MCF 10A (cell line): ENCODE results near the gene LRRFIP1. TPM values are rescaled to one million over a fixed set of nuclear protein-coding genes. Genes with fewer than 3 reads are reported as not detected.

Experiments
- BruUV-seq: library from RNA; stranded (reverse); fragments of 400-500 nt; replicated peaks from 2 replicates; lab custom pipeline; 2021; lab: Mats Ljungman, UMichigan
- CTCF ChIA-PET: fragments of 300-600 bp; sonication (Branson Sonifier 250); formaldehyde crosslinking; extraction: SDS; loops from one replicate; lab custom pipeline; 2021; ENCODE audit warnings: antibody characterized with exemption, inconsistent platforms; lab: Yijun Ruan, JAX
- POLR2A ChIA-PET: fragments of 300-600, 350-650 bp; sonication (Branson Sonifier 250); formaldehyde crosslinking; extraction: SDS; loops from one replicate; lab custom pipeline; 2020; ENCODE audit warnings: antibody characterized with exemption, inconsistent platforms; lab: Yijun Ruan, JAX
- DNase-seq: peaks from one replicate; pipeline ENCODE4 v3.0.0-alpha.2; 2018; ENCODE audit not compliant: unreplicated experiment
- H3K27ac Mint-ChIP-seq: one replicate; pipeline ENCODE4 v1.8.0; 2022; ENCODE audit warnings: mild to moderate bottlenecking, low read depth, mixed read lengths; ENCODE audit not compliant: unreplicated experiment
- H3K27me3 Mint-ChIP-seq: one replicate; pipeline ENCODE4 v1.8.0; 2022; ENCODE audit warnings: mixed read lengths; ENCODE audit not compliant: insufficient read depth, unreplicated experiment
- H3K36me3 Mint-ChIP-seq: one replicate; pipeline ENCODE4 v1.8.0; 2022; ENCODE audit warnings: mild to moderate bottlenecking, moderate library complexity, mixed read lengths; ENCODE audit not compliant: insufficient read depth, unreplicated experiment
- H3K4me1 Mint-ChIP-seq: one replicate; pipeline ENCODE4 v1.8.0; 2022; ENCODE audit warnings: mixed read lengths; ENCODE audit not compliant: insufficient read depth, unreplicated experiment
- H3K4me3 Mint-ChIP-seq: one replicate; pipeline ENCODE4 v1.8.0; 2022; ENCODE audit warnings: mild to moderate bottlenecking, moderate library complexity, mixed read lengths; ENCODE audit not compliant: unreplicated experiment
- H3K9me3 Mint-ChIP-seq: one replicate; pipeline ENCODE4 v1.8.0; 2022; ENCODE audit warnings: mixed read lengths; ENCODE audit not compliant: unreplicated experiment
- intact Hi-C: fragments of 100-400 bp; cut with micrococcal nuclease; formaldehyde crosslinking; loops from 2 replicates; pipeline ENCODE4 v1.14.1; 2022
- total RNA-seq: library from RNA; stranded (reverse); gene quantifications from 2 replicates; pipeline ENCODE4 v1.2.3, GENCODE V29; 2022
- TF ChIP-seq, protein P1 (sequence below): fragments of 200-600 bp; IDR thresholded peaks from one replicate; pipeline ENCODE4 v1.8.0; 2022; ENCODE audit warnings: antibody characterized with exemption, mild to moderate bottlenecking; ENCODE audit not compliant: unreplicated experiment

The LRRFIP1 gene
- total RNA-seq, 1 experiment from 2014 or later: 197 TPM

DNA sequence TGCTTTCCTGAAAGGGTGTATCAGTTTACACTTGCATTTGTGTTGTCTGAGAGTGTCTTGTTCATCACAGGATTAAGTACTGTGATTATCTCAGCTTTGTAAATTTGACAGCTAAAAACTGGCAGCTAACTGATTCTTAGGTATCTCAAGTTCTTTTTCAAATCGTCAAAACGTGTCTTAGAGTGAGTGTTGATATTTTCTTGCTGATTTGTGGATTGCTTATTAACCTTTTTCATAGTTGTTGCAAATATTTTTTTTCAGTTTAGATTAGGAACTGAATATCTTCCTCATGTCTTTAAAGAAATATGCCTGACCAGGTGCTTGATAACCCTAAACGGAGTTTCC lies 41.9 kb downstream of the LRRFIP1 start:
- ChIA-PET CTCF (interaction anchor here (1.4 to 8.5 kb wide), 2 partner anchors 67 to 75 kb away, joined by 3 to 206 read pairs; no protein-coding TSS in a partner anchor), POLR2A (interaction anchor here (0.8 to 1.0 kb wide), 2 partner anchors 24 to 62 kb away, joined by 4 to 5 read pairs; no protein-coding TSS in a partner anchor)
- no peaks in the 10 kb centered on the region for H3K36me3 Mint-ChIP-seq
- peaks cover 13% of the 10 kb centered on the region for H3K27me3 Mint-ChIP-seq
- DNase-seq: no peak
- no peak overlapping the region for H3K4me3 Mint-ChIP-seq
- no peaks in the 10 kb centered on the region for H3K9me3 Mint-ChIP-seq
- intact Hi-C loops: no loop called here
- TF ChIP-seq, protein P1, sequence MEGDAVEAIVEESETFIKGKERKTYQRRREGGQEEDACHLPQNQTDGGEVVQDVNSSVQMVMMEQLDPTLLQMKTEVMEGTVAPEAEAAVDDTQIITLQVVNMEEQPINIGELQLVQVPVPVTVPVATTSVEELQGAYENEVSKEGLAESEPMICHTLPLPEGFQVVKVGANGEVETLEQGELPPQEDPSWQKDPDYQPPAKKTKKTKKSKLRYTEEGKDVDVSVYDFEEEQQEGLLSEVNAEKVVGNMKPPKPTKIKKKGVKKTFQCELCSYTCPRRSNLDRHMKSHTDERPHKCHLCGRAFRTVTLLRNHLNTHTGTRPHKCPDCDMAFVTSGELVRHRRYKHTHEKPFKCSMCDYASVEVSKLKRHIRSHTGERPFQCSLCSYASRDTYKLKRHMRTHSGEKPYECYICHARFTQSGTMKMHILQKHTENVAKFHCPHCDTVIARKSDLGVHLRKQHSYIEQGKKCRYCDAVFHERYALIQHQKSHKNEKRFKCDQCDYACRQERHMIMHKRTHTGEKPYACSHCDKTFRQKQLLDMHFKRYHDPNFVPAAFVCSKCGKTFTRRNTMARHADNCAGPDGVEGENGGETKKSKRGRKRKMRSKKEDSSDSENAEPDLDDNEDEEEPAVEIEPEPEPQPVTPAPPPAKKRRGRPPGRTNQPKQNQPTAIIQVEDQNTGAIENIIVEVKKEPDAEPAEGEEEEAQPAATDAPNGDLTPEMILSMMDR: no peak
- BruUV-seq: no TSS peak
- no peak overlapping the region for H3K27ac Mint-ChIP-seq
- peaks cover 14% of the 10 kb centered on the region for H3K4me1 Mint-ChIP-seq

DNA sequence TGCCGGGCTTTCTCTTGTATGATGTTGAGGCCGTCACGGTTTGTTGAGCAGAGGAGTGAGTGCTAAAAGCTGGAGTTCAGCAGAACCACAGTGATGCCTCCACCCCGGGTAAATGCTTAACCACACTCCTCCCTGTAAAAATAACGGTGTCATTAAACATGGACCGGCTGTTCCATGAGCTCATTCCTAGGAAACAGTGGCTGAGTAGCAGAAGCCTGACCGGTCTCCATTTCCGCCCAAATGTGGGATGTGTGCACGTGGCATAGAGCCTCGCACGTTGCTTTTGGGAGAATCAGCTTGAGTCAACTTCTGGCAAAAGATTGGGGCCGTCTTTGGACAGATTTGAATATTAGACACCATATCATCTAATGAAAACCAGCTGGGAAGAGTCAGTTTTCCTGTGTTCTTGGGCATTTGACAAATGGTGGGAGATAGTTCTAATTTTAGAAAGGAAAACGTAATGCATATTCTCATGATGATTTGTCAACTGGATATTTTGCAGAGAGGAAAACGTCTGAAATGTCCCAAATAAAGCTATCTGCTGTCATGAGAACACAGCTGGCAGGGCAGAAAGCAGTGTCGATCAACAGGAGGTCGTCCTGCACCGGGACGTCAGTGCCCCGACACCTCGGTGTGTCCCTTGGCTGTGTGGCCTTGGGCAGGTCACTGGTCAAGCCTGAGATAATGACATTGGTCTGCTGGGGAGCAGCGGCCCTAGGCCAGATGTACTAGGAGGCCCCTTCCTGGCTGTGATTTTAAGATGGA lies 42.4 kb downstream of the LRRFIP1 start:
- ChIA-PET POLR2A (interaction anchor here (1.0 kb wide), 1 partner anchor 24 kb away, joined by 4 read pairs; no protein-coding TSS in a partner anchor), CTCF (interaction anchor here (1.4 to 8.5 kb wide), 3 partner anchors 67 to 157 kb away, joined by 3 to 206 read pairs (median 4); no protein-coding TSS in a partner anchor)
- BruUV-seq: no TSS peak
- Mint-ChIP-seq H3K27ac (no peak overlapping the region), H3K4me3 (no peak overlapping the region), H3K9me3 (no peaks in the 10 kb centered on the region), H3K36me3 (no peaks in the 10 kb centered on the region), H3K4me1 (peaks cover 14% of the 10 kb centered on the region), H3K27me3 (peaks cover 13% of the 10 kb centered on the region)
- intact Hi-C loops: no loop called here
- TF ChIP-seq, protein P1: no peak
- no peak for DNase-seq

GRCh38 chr2:237670641-237671040 lies 43.3 kb downstream of the LRRFIP1 start:
- TF ChIP-seq, protein P1: no peak
- POLR2A ChIA-PET: interaction anchor here (1.0 to 5.2 kb wide), 2 partner anchors 26 to 75 kb away, joined by 3 to 53 read pairs; no protein-coding TSS in a partner anchor

GRCh38 chr2:237671466-237672138 lies 44.2 kb downstream of the LRRFIP1 start:
- TF ChIP-seq, protein P1: no peak
- H3K27ac Mint-ChIP-seq: no peak overlapping the region

More at GRCh38 chr2:237670641-237671040, 43.3 kb downstream of the LRRFIP1 start:
- H3K4me1 Mint-ChIP-seq: peaks cover 14% of the 10 kb centered on the region
- intact Hi-C loops: no loop called here
- no peaks in the 10 kb centered on the region for H3K36me3 Mint-ChIP-seq
- no TSS peak for BruUV-seq
- peaks cover 13% of the 10 kb centered on the region for H3K27me3 Mint-ChIP-seq
- CTCF ChIA-PET: interaction anchor here (0.6 to 8.5 kb wide), 5 partner anchors 61 to 157 kb away, joined by 3 to 206 read pairs (median 4); no protein-coding TSS in a partner anchor
- no peaks in the 10 kb centered on the region for H3K9me3 Mint-ChIP-seq
- DNase-seq: no peak
- H3K4me3 Mint-ChIP-seq: no peak overlapping the region
- H3K27ac Mint-ChIP-seq: no peak overlapping the region

More at GRCh38 chr2:237671466-237672138, 44.2 kb downstream of the LRRFIP1 start:
- intact Hi-C loops: loop anchor here (2.0 kb wide), 1 partner anchor 23 kb away; no protein-coding TSS in a partner anchor
- CTCF ChIA-PET: interaction anchor here (0.9 to 8.5 kb wide), 13 partner anchors 9 to 159 kb away, joined by 3 to 206 read pairs (median 17); no protein-coding TSS in a partner anchor
- no peak for DNase-seq
- no TSS peak for BruUV-seq
- H3K4me3 Mint-ChIP-seq: no peak overlapping the region
- H3K4me1 Mint-ChIP-seq: peaks cover 14% of the 10 kb centered on the region
- no peaks in the 10 kb centered on the region for H3K36me3 Mint-ChIP-seq
- POLR2A ChIA-PET: interaction anchor here (1.0 to 8.6 kb wide), 3 partner anchors 19 to 74 kb away, joined by 3 to 150 read pairs (median 53); no protein-coding TSS in a partner anchor
- peaks cover 7% of the 10 kb centered on the region for H3K27me3 Mint-ChIP-seq
- no peaks in the 10 kb centered on the region for H3K9me3 Mint-ChIP-seq
